Measurements from ENCODE around the gene FAHD1. TPM values are rescaled to one million over a fixed set of nuclear protein-coding genes. Genes with fewer than 3 reads are reported as not detected.

The FAHD1 gene
- total RNA-seq, 3 donors from 2014 or later, result 27.2 to 35.4 (median 29.7) TPM

DNA sequence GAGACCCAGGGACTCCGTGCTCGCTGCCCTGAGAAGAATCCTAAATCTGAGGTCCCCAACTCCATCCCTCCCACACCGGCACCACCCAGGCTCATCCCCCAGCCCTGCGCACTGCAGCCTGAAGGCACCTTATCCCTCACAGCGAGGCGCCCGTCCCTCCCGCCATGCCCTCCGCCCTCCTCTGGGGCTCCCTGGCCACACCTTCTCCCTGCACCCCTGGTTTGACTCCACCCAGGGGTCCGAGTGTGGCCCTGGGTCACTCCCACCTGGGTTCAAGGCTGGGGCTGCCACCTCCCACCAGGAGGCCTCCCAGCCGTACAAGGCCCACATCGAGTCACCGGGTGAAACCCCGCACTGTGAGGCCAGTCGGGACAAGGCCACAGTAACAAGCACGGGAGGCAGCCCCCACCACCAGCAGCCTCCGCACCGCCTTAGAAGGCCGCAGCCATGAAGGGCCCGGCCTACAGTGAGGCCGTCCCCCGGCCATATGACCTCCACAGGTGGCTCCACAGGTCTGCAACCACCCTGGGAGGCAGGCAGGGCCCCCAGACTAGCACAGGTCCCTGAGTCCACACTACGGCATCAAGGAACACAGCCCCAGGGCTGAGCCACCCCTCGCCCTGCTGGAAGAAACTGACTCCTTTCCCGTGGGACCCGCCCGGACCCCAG, 8.7 kb upstream of the FAHD1 start:
- no peak for DNase-seq (ENCODE audit: low spot score in 2 of 2)
- no peaks in the 10 kb centered on the region for H3K27me3 ChIP-seq
- TF ChIP-seq POLR2AphosphoS5 (IDR thresholded peaks at IDR 0.05) (no peak), POLR2A (IDR thresholded peaks at IDR 0.05) (no peak)
- TF ChIP-seq, protein P1, sequence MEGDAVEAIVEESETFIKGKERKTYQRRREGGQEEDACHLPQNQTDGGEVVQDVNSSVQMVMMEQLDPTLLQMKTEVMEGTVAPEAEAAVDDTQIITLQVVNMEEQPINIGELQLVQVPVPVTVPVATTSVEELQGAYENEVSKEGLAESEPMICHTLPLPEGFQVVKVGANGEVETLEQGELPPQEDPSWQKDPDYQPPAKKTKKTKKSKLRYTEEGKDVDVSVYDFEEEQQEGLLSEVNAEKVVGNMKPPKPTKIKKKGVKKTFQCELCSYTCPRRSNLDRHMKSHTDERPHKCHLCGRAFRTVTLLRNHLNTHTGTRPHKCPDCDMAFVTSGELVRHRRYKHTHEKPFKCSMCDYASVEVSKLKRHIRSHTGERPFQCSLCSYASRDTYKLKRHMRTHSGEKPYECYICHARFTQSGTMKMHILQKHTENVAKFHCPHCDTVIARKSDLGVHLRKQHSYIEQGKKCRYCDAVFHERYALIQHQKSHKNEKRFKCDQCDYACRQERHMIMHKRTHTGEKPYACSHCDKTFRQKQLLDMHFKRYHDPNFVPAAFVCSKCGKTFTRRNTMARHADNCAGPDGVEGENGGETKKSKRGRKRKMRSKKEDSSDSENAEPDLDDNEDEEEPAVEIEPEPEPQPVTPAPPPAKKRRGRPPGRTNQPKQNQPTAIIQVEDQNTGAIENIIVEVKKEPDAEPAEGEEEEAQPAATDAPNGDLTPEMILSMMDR (IDR thresholded peaks at IDR 0.05), result no peak
- no peaks in the 10 kb centered on the region for H3K4me1 ChIP-seq
- no peak overlapping the region for H3K27ac ChIP-seq
- H3K36me3 ChIP-seq, result peaks cover 15% of the 10 kb centered on the region
- no peaks in the 10 kb centered on the region for H3K9me3 ChIP-seq
- intact Hi-C loops (cut with DNase I; ENCODE audit: low total_unique reads), result no loop called here
- no peak overlapping the region for H3K4me3 ChIP-seq

DNA sequence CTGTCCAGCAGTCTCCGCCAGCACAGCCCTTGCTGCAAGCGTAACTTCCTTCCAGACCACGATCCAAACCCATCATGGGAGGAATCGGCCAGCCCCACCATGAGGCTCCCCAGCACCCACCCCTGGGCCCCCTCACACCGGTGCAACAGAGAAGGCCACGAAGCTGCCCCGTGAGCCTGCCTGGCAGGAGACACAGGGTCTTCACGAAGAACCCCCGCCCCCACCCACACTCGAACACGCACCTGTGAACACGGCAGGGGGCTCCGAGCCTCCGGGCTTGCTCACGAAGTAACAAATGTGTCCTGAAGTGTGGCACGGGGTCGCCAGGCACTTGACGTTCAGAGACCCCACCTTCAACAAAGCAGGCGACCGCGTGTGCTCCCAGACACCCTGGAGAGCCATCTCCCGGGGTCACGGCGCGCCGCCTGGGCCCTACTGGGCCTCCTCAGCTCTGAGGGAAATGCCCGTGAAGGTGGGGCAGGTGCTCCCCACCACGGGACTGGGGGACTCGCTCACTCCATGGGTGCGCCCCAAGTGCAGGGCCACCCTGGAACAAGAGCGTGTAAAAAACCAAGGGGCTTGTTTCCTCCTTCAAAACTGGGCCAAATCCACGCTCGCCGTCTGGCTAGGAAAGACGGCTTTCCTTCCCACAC, 8.0 kb upstream of the FAHD1 start:
- Histone ChIP-seq H3K27me3 (no peaks in the 10 kb centered on the region), H3K9me3 (no peaks in the 10 kb centered on the region), H3K4me1 (no peaks in the 10 kb centered on the region), H3K36me3 (peaks cover 15% of the 10 kb centered on the region), H3K4me3 (no peak overlapping the region), H3K27ac (no peak overlapping the region)
- intact Hi-C loops (cut with DNase I; ENCODE audit: low total_unique reads), result no loop called here
- no peak for DNase-seq (ENCODE audit: low spot score in 2 of 2)
- TF ChIP-seq, protein P1 (IDR thresholded peaks at IDR 0.05), result no peak
- TF ChIP-seq POLR2A (IDR thresholded peaks at IDR 0.05) (no peak), POLR2AphosphoS5 (IDR thresholded peaks at IDR 0.05) (no peak)

DNA sequence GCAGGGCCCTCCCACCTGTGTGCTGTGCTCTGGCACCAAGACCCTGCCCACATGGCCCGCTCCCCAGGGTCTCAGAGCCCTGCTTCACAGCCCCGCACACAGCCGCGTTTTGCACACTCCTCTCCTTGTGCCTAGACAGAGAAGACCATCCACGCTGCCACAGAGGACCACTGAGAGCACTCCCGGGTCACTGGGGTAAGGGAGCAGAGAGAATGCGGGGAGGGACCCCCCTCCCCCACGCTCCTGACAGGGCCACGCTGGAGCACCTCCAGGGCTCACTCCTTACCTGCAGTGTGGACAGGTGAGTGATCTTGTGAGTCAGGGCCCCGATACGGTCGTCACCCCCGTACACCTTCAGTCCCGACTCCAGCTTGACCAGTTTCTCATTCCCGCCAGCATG, 7.4 kb upstream of the FAHD1 start:
- Histone ChIP-seq H3K9me3 (no peaks in the 10 kb centered on the region), H3K27me3 (no peaks in the 10 kb centered on the region), H3K4me3 (no peak overlapping the region), H3K4me1 (no peaks in the 10 kb centered on the region), H3K36me3 (peaks cover 15% of the 10 kb centered on the region), H3K27ac (no peak overlapping the region)
- TF ChIP-seq POLR2A (IDR thresholded peaks at IDR 0.05), result no peak
- no peak for DNase-seq (ENCODE audit: low spot score in 2 of 2)
- intact Hi-C loops (cut with DNase I; ENCODE audit: low total_unique reads), result no loop called here

- H3K36me3 ChIP-seq, result peaks cover 15% of the 10 kb centered on the region
- no peak overlapping the region for H3K4me3 ChIP-seq
- H3K27me3 ChIP-seq, result no peaks in the 10 kb centered on the region
- no peak for DNase-seq (ENCODE audit: low spot score in 2 of 2)
- peaks cover 0 to 3% of the 10 kb centered on the region in 2 donors for H3K4me1 ChIP-seq
- H3K27ac ChIP-seq, result no peak overlapping the region
- H3K9me3 ChIP-seq, result no peaks in the 10 kb centered on the region
- TF ChIP-seq POLR2AphosphoS5 (IDR thresholded peaks at IDR 0.05) (no peak), POLR2A (IDR thresholded peaks at IDR 0.05) (no peak)
- TF ChIP-seq, protein P1 (IDR thresholded peaks at IDR 0.05), result no peak
- intact Hi-C loops (cut with DNase I; ENCODE audit: low total_unique reads), result no loop called here
Observed at GRCh38 chr16:1820096-1820945, 6.7 kb upstream of the FAHD1 start.

DNA sequence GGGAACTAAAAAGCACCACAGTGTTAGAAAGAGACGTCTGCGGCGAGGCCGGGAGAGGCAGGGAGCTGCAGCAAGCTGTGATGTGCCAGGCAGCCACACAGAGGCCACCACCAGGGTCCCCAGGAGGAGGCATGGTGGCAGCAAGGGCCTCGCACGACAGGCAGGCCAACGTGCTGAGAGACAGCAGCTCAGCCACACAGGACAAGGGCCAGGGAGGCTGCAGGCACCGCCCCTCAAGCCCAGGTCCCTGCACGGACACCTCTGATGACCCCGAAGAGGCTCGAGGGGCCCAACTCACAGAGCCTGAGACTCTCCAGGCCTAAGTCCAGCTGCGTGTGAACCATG, 6.1 kb upstream of the FAHD1 start:
- DNase-seq (ENCODE audit: low spot score in 2 of 2), result no peak
- H3K36me3 ChIP-seq, result peaks cover 15% of the 10 kb centered on the region
- peaks cover 0 to 9% of the 10 kb centered on the region in 2 donors for H3K4me1 ChIP-seq
- intact Hi-C loops (cut with DNase I; ENCODE audit: low total_unique reads), result no loop called here
- TF ChIP-seq, protein P1 (IDR thresholded peaks at IDR 0.05), result no peak
- TF ChIP-seq POLR2A (IDR thresholded peaks at IDR 0.05) (no peak), POLR2AphosphoS5 (IDR thresholded peaks at IDR 0.05) (no peak)
- no peaks in the 10 kb centered on the region for H3K27me3 ChIP-seq
- no peak overlapping the region for H3K27ac ChIP-seq
- H3K9me3 ChIP-seq, result no peaks in the 10 kb centered on the region
- H3K4me3 ChIP-seq, result no peak overlapping the region

Data from breast epithelium (tissue), 4 donors.